ENCODE results near the gene CLIC1.

- TF ChIP-seq POLR2A (IDR thresholded peaks at IDR 0.05) (no peak), CTCF (IDR thresholded peaks at IDR 0.05) (no peak)
These were observed 29.8 kb upstream of the CLIC1 start for GRCh38 chr6:31765910-31766794.

All from breast epithelium (tissue), 3 donors.